Measurements from ENCODE around the gene BRD4. TPM values are rescaled to one million over a fixed set of nuclear protein-coding genes. Genes with fewer than 3 reads are reported as not detected.

The BRD4 gene
- total and polyA plus RNA-seq, 2 experiments from 2014 or later = 63.8 to 115 TPM

GRCh38 chr19:15287496-15287895, 44.8 kb downstream of the BRD4 start:
- DNase-seq (ENCODE audit: low spot score) (no peak), ATAC-seq (no peak)
- Histone ChIP-seq H3K9me2 (ENCODE audit: insufficient read depth) (no peaks in the 10 kb centered on the region), H2AFZ (no peak overlapping the region), H3F3A (replicated peaks; ENCODE audit: low read depth) (no peaks in the 10 kb centered on the region), H3K27ac (ENCODE audit: low read depth) (no peak overlapping the region), H4K20me1 (replicated peaks; ENCODE audit: insufficient read depth) (peaks cover 99% of the 10 kb centered on the region), H3K27me3 (ENCODE audit: insufficient read depth) (no peaks in the 10 kb centered on the region), H3K4me2 (no peak overlapping the region), H3K79me2 (replicated peaks; ENCODE audit: insufficient read depth) (peaks cover 100% of the 10 kb centered on the region), H3K36me3 (ENCODE audit: insufficient read depth) (no peaks in the 10 kb centered on the region), H3K4me3 (no peak overlapping the region), H3K4me1 (ENCODE audit: insufficient read depth) (peaks cover 86% of the 10 kb centered on the region)
- Mint-ChIP-seq H3K4me3 (no peak overlapping the region), H3K9me3 (no peaks in the 10 kb centered on the region), H3K27ac (no peak overlapping the region), H3K4me1 (peaks cover 90% of the 10 kb centered on the region), H3K36me3 (ENCODE audit: low read depth) (no peaks in the 10 kb centered on the region), H3K27me3 (ENCODE audit: insufficient read depth, low read depth, poor library complexity) (peaks cover 7% of the 10 kb centered on the region)
- TF ChIP-seq ZNF114 (CRISPR knock-in tag; IDR thresholded peaks at IDR 0.05) (no peak), JUNB (IDR thresholded peaks at IDR 0.05; ENCODE audit: unreplicated experiment) (no peak)

GRCh38 chr19:15286688-15287365, 45.5 kb downstream of the BRD4 start:
- no peak overlapping the region for H3K27ac Mint-ChIP-seq
- Histone ChIP-seq H3K4me2 (no peak overlapping the region), H3K9me2 (ENCODE audit: insufficient read depth) (no peaks in the 10 kb centered on the region), H3F3A (replicated peaks; ENCODE audit: low read depth) (no peaks in the 10 kb centered on the region), H2AFZ (no peak overlapping the region), H3K4me3 (no peak overlapping the region), H3K4me1 (ENCODE audit: insufficient read depth) (peaks cover 86% of the 10 kb centered on the region), H3K27me3 (ENCODE audit: insufficient read depth) (no peaks in the 10 kb centered on the region), H4K20me1 (replicated peaks; ENCODE audit: insufficient read depth) (peaks cover 99% of the 10 kb centered on the region), H3K79me2 (replicated peaks; ENCODE audit: insufficient read depth) (peaks cover 100% of the 10 kb centered on the region), H3K36me3 (ENCODE audit: insufficient read depth) (no peaks in the 10 kb centered on the region), H3K27ac (ENCODE audit: low read depth) (no peak overlapping the region; the same call in 1 of the 2 replicates)
- H3K27me3 Mint-ChIP-seq (ENCODE audit: insufficient read depth, low read depth, poor library complexity) = peaks cover 7% of the 10 kb centered on the region
- ATAC-seq (no peak), DNase-seq (ENCODE audit: low spot score) (no peak)
- H3K4me3 Mint-ChIP-seq = no peak overlapping the region
- H3K36me3 Mint-ChIP-seq (ENCODE audit: low read depth) = no peaks in the 10 kb centered on the region
- H3K9me3 Mint-ChIP-seq = no peaks in the 10 kb centered on the region
- no peak for TF ChIP-seq ETS1 (IDR thresholded peaks at IDR 0.05)
- no peak for TF ChIP-seq CTCF (conservative IDR thresholded peaks at IDR 0.05; ENCODE audit: low read depth in 2 of 2)
- TF ChIP-seq EZH2phosphoT487 (IDR thresholded peaks at IDR 0.05; ENCODE audit: unreplicated experiment) = no peak
- no peak for TF ChIP-seq JUNB (IDR thresholded peaks at IDR 0.05; ENCODE audit: unreplicated experiment)
- TF ChIP-seq ZNF331 (CRISPR knock-in tag; IDR thresholded peaks at IDR 0.05; ENCODE audit: low read depth) = no peak
- TF ChIP-seq EZH2 (IDR thresholded peaks at IDR 0.05; ENCODE audit: low read depth, unreplicated experiment) = no peak
- no peak for TF ChIP-seq ZNF462 (CRISPR knock-in tag; IDR thresholded peaks at IDR 0.05)
- TF ChIP-seq CREB1 (CRISPR knock-in tag; IDR thresholded peaks at IDR 0.05; ENCODE audit: low read depth) = no peak
- no peak for TF ChIP-seq ZNF114 (CRISPR knock-in tag; IDR thresholded peaks at IDR 0.05)
- H3K4me1 Mint-ChIP-seq = peaks cover 90% of the 10 kb centered on the region
